ENCODE measurements around the gene CCDC138. TPM values are rescaled to one million over a fixed set of nuclear protein-coding genes. Genes with fewer than 3 reads are reported as not detected.

Gene CCDC138
- total and polyA plus RNA-seq, 9 donors, result 4.4 to 9.9 (median 5.7) TPM

GRCh38 chr2:108803045-108803736 lies 16.6 kb downstream of the CCDC138 start:
- WGBS (ENCODE audit: insufficient coverage), result 92% methylated on average over 5 of the region's 7 CpGs
- no peak overlapping the region for H3K27ac ChIP-seq (ENCODE audit: low read length)
- no peaks in the 10 kb centered on the region for H3K27me3 ChIP-seq (ENCODE audit: control insufficient read depth, insufficient read depth, low read length)
- H3K4me1 ChIP-seq (ENCODE audit: control insufficient read depth, insufficient read depth, low read length), result no peaks in the 10 kb centered on the region
- H3K9me3 ChIP-seq (replicated peaks; ENCODE audit: control insufficient read depth, low read depth, low read length), result no peaks in the 10 kb centered on the region
- H3K4me3 ChIP-seq (ENCODE audit: low read length), result no peak overlapping the region
- peaks cover 3% of the 10 kb centered on the region for H3K36me3 ChIP-seq (ENCODE audit: control insufficient read depth, insufficient read depth, low read length)
- no peak for DNase-seq

- Histone ChIP-seq H3K27me3 (ENCODE audit: control insufficient read depth, insufficient read depth, low read length) (no peaks in the 10 kb centered on the region), H3K27ac (ENCODE audit: low read length) (no peak overlapping the region), H3K9me3 (replicated peaks; ENCODE audit: control insufficient read depth, low read depth, low read length) (peaks cover 7% of the 10 kb centered on the region), H3K4me3 (ENCODE audit: low read length) (no peak overlapping the region), H3K36me3 (ENCODE audit: control insufficient read depth, insufficient read depth, low read length) (peaks cover 5% of the 10 kb centered on the region), H3K4me1 (ENCODE audit: control insufficient read depth, insufficient read depth, low read length) (no peaks in the 10 kb centered on the region)
- DNase-seq, result no peak
- no CpG with 5 or more reads among the region's 1 CpG for WGBS (ENCODE audit: insufficient coverage)
Observed at GRCh38 chr2:108805032-108805431, 18.5 kb downstream of the CCDC138 start.

GRCh38 chr2:108805782-108806181 lies 19.2 kb downstream of the CCDC138 start:
- WGBS (ENCODE audit: insufficient coverage), result no CpG with 5 or more reads among the region's 1 CpG
- Histone ChIP-seq H3K36me3 (ENCODE audit: control insufficient read depth, insufficient read depth, low read length) (peaks cover 5% of the 10 kb centered on the region), H3K27ac (ENCODE audit: low read length) (no peak overlapping the region)

GRCh38 chr2:108806371-108807113 lies 20.0 kb downstream of the CCDC138 start:
- Histone ChIP-seq H3K27ac (ENCODE audit: low read length) (no peak overlapping the region), H3K9me3 (replicated peaks; ENCODE audit: control insufficient read depth, low read depth, low read length) (peaks cover 7% of the 10 kb centered on the region), H3K4me3 (ENCODE audit: low read length) (no peak overlapping the region), H3K27me3 (ENCODE audit: control insufficient read depth, insufficient read depth, low read length) (no peaks in the 10 kb centered on the region), H3K36me3 (ENCODE audit: control insufficient read depth, insufficient read depth, low read length) (peaks cover 5% of the 10 kb centered on the region), H3K4me1 (ENCODE audit: control insufficient read depth, insufficient read depth, low read length) (no peaks in the 10 kb centered on the region)
- 94% methylated on average over 3 of the region's 6 CpGs for WGBS (ENCODE audit: insufficient coverage)
- DNase-seq, result no peak

More at GRCh38 chr2:108805782-108806181, 19.2 kb downstream of the CCDC138 start:
- H3K27me3 ChIP-seq (ENCODE audit: control insufficient read depth, insufficient read depth, low read length), result no peaks in the 10 kb centered on the region
- H3K9me3 ChIP-seq (replicated peaks; ENCODE audit: control insufficient read depth, low read depth, low read length), result peaks cover 7% of the 10 kb centered on the region
- H3K4me3 ChIP-seq (ENCODE audit: low read length), result no peak overlapping the region
- no peak for DNase-seq
- no peaks in the 10 kb centered on the region for H3K4me1 ChIP-seq (ENCODE audit: control insufficient read depth, insufficient read depth, low read length)

- 100% methylated on average over 2 of the region's 3 CpGs for WGBS (ENCODE audit: insufficient coverage)
Observed at GRCh38 chr2:108809936-108810335, 23.4 kb downstream of the CCDC138 start.

GRCh38 chr2:108810993-108811957 lies 24.7 kb downstream of the CCDC138 start:
- H3K36me3 ChIP-seq (ENCODE audit: control insufficient read depth, insufficient read depth, low read length), result peaks cover 6% of the 10 kb centered on the region
- H3K27me3 ChIP-seq (ENCODE audit: control insufficient read depth, insufficient read depth, low read length), result no peaks in the 10 kb centered on the region
- no peak overlapping the region for H3K27ac ChIP-seq (ENCODE audit: low read length)
- H3K4me3 ChIP-seq (ENCODE audit: low read length), result no peak overlapping the region
- peaks cover 7% of the 10 kb centered on the region for H3K9me3 ChIP-seq (replicated peaks; ENCODE audit: control insufficient read depth, low read depth, low read length)
- no peaks in the 10 kb centered on the region for H3K4me1 ChIP-seq (ENCODE audit: control insufficient read depth, insufficient read depth, low read length)
- WGBS (ENCODE audit: insufficient coverage), result no CpG with 5 or more reads among the region's 4 CpGs
- no peak for DNase-seq

More at GRCh38 chr2:108809936-108810335, 23.4 kb downstream of the CCDC138 start:
- no peak for DNase-seq
- Histone ChIP-seq H3K27me3 (ENCODE audit: control insufficient read depth, insufficient read depth, low read length) (no peaks in the 10 kb centered on the region), H3K27ac (ENCODE audit: low read length) (no peak overlapping the region), H3K9me3 (replicated peaks; ENCODE audit: control insufficient read depth, low read depth, low read length) (peaks cover 7% of the 10 kb centered on the region), H3K4me3 (ENCODE audit: low read length) (no peak overlapping the region), H3K36me3 (ENCODE audit: control insufficient read depth, insufficient read depth, low read length) (peaks cover 2% of the 10 kb centered on the region), H3K4me1 (ENCODE audit: control insufficient read depth, insufficient read depth, low read length) (no peaks in the 10 kb centered on the region)

- DNase-seq, result no peak
- no peaks in the 10 kb centered on the region for H3K27me3 ChIP-seq (ENCODE audit: control insufficient read depth, insufficient read depth, low read length)
- peaks cover 7% of the 10 kb centered on the region for H3K9me3 ChIP-seq (replicated peaks; ENCODE audit: control insufficient read depth, low read depth, low read length)
- no peak overlapping the region for H3K27ac ChIP-seq (ENCODE audit: low read length)
- H3K4me1 ChIP-seq (ENCODE audit: control insufficient read depth, insufficient read depth, low read length), result no peaks in the 10 kb centered on the region
- WGBS (ENCODE audit: insufficient coverage), result no CpG with 5 or more reads among the region's 1 CpG
- H3K4me3 ChIP-seq (ENCODE audit: low read length), result no peak overlapping the region
- H3K36me3 ChIP-seq (ENCODE audit: control insufficient read depth, insufficient read depth, low read length), result peaks cover 19% of the 10 kb centered on the region
Observed at GRCh38 chr2:108813732-108814131, 27.2 kb downstream of the CCDC138 start.

GRCh38 chr2:108820482-108820881 lies 33.9 kb downstream of the CCDC138 start:
- no peak overlapping the region for H3K4me3 ChIP-seq (ENCODE audit: low read length)
- H3K4me1 ChIP-seq (ENCODE audit: control insufficient read depth, insufficient read depth, low read length), result no peaks in the 10 kb centered on the region
- no peak for DNase-seq
- peaks cover 26% of the 10 kb centered on the region for H3K36me3 ChIP-seq (ENCODE audit: control insufficient read depth, insufficient read depth, low read length)
- no peak overlapping the region for H3K27ac ChIP-seq (ENCODE audit: low read length)
- no peaks in the 10 kb centered on the region for H3K27me3 ChIP-seq (ENCODE audit: control insufficient read depth, insufficient read depth, low read length)
- WGBS (ENCODE audit: insufficient coverage), result no CpG with 5 or more reads among the region's 2 CpGs
- peaks cover 18% of the 10 kb centered on the region for H3K9me3 ChIP-seq (replicated peaks; ENCODE audit: control insufficient read depth, low read depth, low read length)

- no peaks in the 10 kb centered on the region for H3K4me1 ChIP-seq (ENCODE audit: control insufficient read depth, insufficient read depth, low read length)
- peaks cover 18% of the 10 kb centered on the region for H3K9me3 ChIP-seq (replicated peaks; ENCODE audit: control insufficient read depth, low read depth, low read length)
- WGBS (ENCODE audit: insufficient coverage), result no CpG with 5 or more reads among the region's 1 CpG
- no peak overlapping the region for H3K4me3 ChIP-seq (ENCODE audit: low read length)
- H3K27ac ChIP-seq (ENCODE audit: low read length), result no peak overlapping the region
- DNase-seq, result no peak
- H3K36me3 ChIP-seq (ENCODE audit: control insufficient read depth, insufficient read depth, low read length), result peaks cover 8% of the 10 kb centered on the region
- no peaks in the 10 kb centered on the region for H3K27me3 ChIP-seq (ENCODE audit: control insufficient read depth, insufficient read depth, low read length)
Observed at GRCh38 chr2:108823286-108823685, 36.7 kb downstream of the CCDC138 start.

Measured in muscle of leg (tissue), 11 donors.